MCF 10A (cell line): ENCODE data around the gene DLK1. TPM values are rescaled to one million over a fixed set of nuclear protein-coding genes. Genes with fewer than 3 reads are reported as not detected.

Experiments
- BruUV-seq: library from RNA; stranded (reverse); fragments of 400-500 nt; replicated peaks from 2 replicates; lab custom pipeline; 2021; lab: Mats Ljungman, UMichigan
- CTCF ChIA-PET: fragments of 300-600 bp; sonication (Branson Sonifier 250); formaldehyde crosslinking; extraction: SDS; loops from one replicate; lab custom pipeline; 2021; ENCODE audit warnings: antibody characterized with exemption, inconsistent platforms; lab: Yijun Ruan, JAX
- POLR2A ChIA-PET: fragments of 300-600, 350-650 bp; sonication (Branson Sonifier 250); formaldehyde crosslinking; extraction: SDS; loops from one replicate; lab custom pipeline; 2020; ENCODE audit warnings: antibody characterized with exemption, inconsistent platforms; lab: Yijun Ruan, JAX
- DNase-seq: peaks from one replicate; pipeline ENCODE4 v3.0.0-alpha.2; 2018; ENCODE audit not compliant: unreplicated experiment
- H3K27ac Mint-ChIP-seq: one replicate; pipeline ENCODE4 v1.8.0; 2022; ENCODE audit warnings: mild to moderate bottlenecking, low read depth, mixed read lengths; ENCODE audit not compliant: unreplicated experiment
- H3K27me3 Mint-ChIP-seq: one replicate; pipeline ENCODE4 v1.8.0; 2022; ENCODE audit warnings: mixed read lengths; ENCODE audit not compliant: insufficient read depth, unreplicated experiment
- H3K36me3 Mint-ChIP-seq: one replicate; pipeline ENCODE4 v1.8.0; 2022; ENCODE audit warnings: mild to moderate bottlenecking, moderate library complexity, mixed read lengths; ENCODE audit not compliant: insufficient read depth, unreplicated experiment
- H3K4me1 Mint-ChIP-seq: one replicate; pipeline ENCODE4 v1.8.0; 2022; ENCODE audit warnings: mixed read lengths; ENCODE audit not compliant: insufficient read depth, unreplicated experiment
- H3K4me3 Mint-ChIP-seq: one replicate; pipeline ENCODE4 v1.8.0; 2022; ENCODE audit warnings: mild to moderate bottlenecking, moderate library complexity, mixed read lengths; ENCODE audit not compliant: unreplicated experiment
- H3K9me3 Mint-ChIP-seq: one replicate; pipeline ENCODE4 v1.8.0; 2022; ENCODE audit warnings: mixed read lengths; ENCODE audit not compliant: unreplicated experiment
- intact Hi-C: fragments of 100-400 bp; cut with micrococcal nuclease; formaldehyde crosslinking; loops from 2 replicates; pipeline ENCODE4 v1.14.1; 2022
- total RNA-seq: library from RNA; stranded (reverse); gene quantifications from 2 replicates; pipeline ENCODE4 v1.2.3, GENCODE V29; 2022
- TF ChIP-seq, protein P1 (sequence below): fragments of 200-600 bp; IDR thresholded peaks from one replicate; pipeline ENCODE4 v1.8.0; 2022; ENCODE audit warnings: antibody characterized with exemption, mild to moderate bottlenecking; ENCODE audit not compliant: unreplicated experiment

Gene DLK1
- total RNA-seq, 1 experiment from 2014 or later, result not detected

DNA sequence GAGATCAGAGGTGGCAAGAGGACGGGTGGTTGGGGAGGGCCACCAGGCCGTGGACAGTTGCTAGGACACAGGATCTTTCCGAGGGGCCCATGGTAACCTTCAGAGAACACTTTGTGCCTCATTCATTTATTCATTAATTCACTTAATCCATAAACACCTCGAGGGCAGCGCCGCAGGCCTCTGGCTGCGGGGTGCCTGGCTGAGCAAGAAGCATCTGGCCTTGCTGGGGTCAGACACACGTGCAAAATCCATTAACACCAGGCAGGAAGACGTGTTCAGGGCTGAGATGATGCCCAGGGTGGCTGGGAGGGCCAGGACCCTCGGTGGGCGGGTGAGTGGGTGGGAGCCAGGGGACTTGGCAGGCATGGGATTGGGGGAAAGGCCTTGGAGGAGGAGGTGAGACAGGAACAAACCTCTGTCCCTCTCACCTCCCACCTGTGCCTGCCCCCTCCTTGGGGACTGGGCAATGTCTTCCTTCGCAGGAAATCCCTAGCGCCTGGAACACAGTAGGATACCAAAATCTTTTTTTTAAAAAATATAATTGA lies 6.6 kb upstream of the DLK1 start:
- Mint-ChIP-seq H3K4me1 (no peaks in the 10 kb centered on the region), H3K9me3 (no peaks in the 10 kb centered on the region), H3K27ac (no peak overlapping the region), H3K4me3 (no peak overlapping the region), H3K27me3 (peaks cover 51% of the 10 kb centered on the region), H3K36me3 (no peaks in the 10 kb centered on the region)
- DNase-seq, result no peak
- ChIA-PET CTCF (interaction anchor here (0.6 kb wide), 1 partner anchor 650 kb away, joined by 3 read pairs; no protein-coding TSS in a partner anchor), POLR2A (no interaction called here)
- intact Hi-C loops, result no loop called here
- TF ChIP-seq, protein P1, sequence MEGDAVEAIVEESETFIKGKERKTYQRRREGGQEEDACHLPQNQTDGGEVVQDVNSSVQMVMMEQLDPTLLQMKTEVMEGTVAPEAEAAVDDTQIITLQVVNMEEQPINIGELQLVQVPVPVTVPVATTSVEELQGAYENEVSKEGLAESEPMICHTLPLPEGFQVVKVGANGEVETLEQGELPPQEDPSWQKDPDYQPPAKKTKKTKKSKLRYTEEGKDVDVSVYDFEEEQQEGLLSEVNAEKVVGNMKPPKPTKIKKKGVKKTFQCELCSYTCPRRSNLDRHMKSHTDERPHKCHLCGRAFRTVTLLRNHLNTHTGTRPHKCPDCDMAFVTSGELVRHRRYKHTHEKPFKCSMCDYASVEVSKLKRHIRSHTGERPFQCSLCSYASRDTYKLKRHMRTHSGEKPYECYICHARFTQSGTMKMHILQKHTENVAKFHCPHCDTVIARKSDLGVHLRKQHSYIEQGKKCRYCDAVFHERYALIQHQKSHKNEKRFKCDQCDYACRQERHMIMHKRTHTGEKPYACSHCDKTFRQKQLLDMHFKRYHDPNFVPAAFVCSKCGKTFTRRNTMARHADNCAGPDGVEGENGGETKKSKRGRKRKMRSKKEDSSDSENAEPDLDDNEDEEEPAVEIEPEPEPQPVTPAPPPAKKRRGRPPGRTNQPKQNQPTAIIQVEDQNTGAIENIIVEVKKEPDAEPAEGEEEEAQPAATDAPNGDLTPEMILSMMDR, result no peak
- BruUV-seq, result no TSS peak

DNA sequence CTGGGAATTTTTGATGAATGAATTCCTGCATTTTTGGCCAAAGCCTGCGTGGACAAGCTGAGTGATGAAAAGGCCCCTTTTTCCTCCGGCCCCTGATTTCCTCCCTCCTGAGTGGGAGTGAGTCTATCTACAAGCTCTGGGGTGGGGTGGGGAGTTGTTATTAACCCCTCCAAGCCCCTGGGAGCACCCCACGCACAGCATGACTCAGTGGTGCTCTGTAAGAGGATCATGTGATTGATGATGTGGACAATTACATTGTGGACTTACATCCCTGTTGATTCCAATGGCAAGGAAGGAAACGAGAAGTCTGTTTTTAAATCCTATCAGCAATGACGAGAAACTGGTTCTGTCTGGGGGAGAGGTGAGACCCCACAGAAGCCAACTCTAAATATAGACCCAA lies 5.1 kb upstream of the DLK1 start:
- Mint-ChIP-seq H3K27ac (no peak overlapping the region), H3K9me3 (no peaks in the 10 kb centered on the region), H3K4me1 (no peaks in the 10 kb centered on the region), H3K36me3 (no peaks in the 10 kb centered on the region), H3K27me3 (peaks cover 65% of the 10 kb centered on the region), H3K4me3 (no peak overlapping the region)
- POLR2A ChIA-PET, result no interaction called here
- intact Hi-C loops, result no loop called here
- no peak for DNase-seq
- no TSS peak for BruUV-seq
- CTCF ChIA-PET, result no interaction called here
- TF ChIP-seq, protein P1, result no peak

GRCh38 chr14:100722367-100722766 lies 4.3 kb upstream of the DLK1 start:
- CTCF ChIA-PET, result no interaction called here
- H3K27me3 Mint-ChIP-seq, result peaks cover 73% of the 10 kb centered on the region
- no peak for DNase-seq
- intact Hi-C loops, result no loop called here
- no peaks in the 10 kb centered on the region for H3K36me3 Mint-ChIP-seq
- TF ChIP-seq, protein P1, result no peak
- H3K9me3 Mint-ChIP-seq, result no peaks in the 10 kb centered on the region
- no peak overlapping the region for H3K27ac Mint-ChIP-seq
- no peaks in the 10 kb centered on the region for H3K4me1 Mint-ChIP-seq
- POLR2A ChIA-PET, result no interaction called here
- no TSS peak for BruUV-seq
- no peak overlapping the region for H3K4me3 Mint-ChIP-seq

GRCh38 chr14:100723135-100723829 lies 3.4 kb upstream of the DLK1 start:
- H3K9me3 Mint-ChIP-seq, result no peaks in the 10 kb centered on the region
- no TSS peak for BruUV-seq
- intact Hi-C loops, result no loop called here
- DNase-seq, result no peak
- ChIA-PET POLR2A (no interaction called here), CTCF (no interaction called here)
- no peak overlapping the region for H3K4me3 Mint-ChIP-seq
- H3K4me1 Mint-ChIP-seq, result no peaks in the 10 kb centered on the region
- no peaks in the 10 kb centered on the region for H3K36me3 Mint-ChIP-seq
- TF ChIP-seq, protein P1, result no peak
- H3K27ac Mint-ChIP-seq, result no peak overlapping the region
- H3K27me3 Mint-ChIP-seq, result peaks cover 78% of the 10 kb centered on the region
